ENCODE measurements around the gene PILRB. TPM values are rescaled to one million over a fixed set of nuclear protein-coding genes. Genes with fewer than 3 reads are reported as not detected.

PILRB gene
- polyA plus RNA-seq, 1 donor: 74.1 TPM

DNA sequence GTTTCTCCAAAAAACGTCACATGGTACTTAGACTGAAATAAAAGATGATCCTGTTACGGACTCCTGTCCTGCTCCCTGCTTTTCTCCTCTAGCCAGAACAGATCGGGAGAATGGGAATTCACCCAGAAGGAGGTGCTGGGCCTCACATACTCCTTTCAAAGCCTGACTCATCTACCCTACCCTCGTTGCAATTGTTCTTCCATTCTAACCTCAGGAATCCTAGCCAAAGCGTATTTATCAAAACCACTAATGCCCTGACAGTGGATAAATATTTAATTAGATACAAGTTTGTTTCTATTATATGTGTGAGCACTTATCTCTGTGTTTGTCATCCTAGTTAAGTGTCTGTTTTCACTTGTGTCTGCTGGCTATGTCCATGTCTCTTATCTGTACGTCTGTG lies 48.9 kb downstream of the PILRB start:
- DNase-seq: no peak

DNA sequence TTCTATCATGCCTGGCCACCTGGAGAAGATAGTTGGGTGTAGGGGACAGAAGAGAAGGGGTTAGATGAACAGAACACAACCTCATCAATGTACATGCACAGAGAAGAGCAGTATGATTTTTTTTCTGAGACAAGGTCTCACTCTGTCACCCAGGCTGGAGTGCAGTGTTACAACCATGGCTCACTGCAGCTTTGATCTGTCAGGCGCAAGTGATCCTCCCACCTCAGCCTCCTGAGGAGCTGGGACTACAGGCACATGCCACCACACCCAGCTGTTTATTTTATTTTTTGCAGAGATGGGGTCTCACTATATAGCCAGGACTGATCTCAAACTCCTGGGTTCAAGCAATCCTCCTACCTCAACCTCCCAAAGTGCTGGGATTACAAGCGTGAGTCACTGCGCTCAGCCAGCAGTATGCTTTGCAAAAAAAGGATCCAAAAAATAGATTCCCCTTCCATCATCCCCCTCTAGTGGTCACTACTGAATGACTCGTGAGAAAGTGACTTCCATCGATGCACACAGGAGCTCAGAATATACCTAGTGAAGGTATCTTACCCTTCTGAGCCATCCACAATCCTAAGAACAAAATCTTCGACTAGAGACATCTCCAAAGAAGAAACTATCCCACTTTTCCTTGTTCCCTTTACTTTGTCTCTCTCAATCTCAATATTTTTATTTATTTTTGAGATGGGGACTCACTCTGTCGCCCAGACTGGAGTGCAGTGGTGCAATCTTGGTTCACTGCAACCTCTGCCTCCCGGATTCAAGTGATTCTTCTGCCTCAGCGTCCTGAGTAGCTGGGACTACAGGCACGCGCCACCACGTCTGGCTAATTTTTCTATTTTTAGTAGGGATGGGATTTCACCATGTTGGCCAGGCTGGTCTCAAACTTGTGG lies 49.6 kb downstream of the PILRB start:
- DNase-seq: peak; percentile 63

DNA sequence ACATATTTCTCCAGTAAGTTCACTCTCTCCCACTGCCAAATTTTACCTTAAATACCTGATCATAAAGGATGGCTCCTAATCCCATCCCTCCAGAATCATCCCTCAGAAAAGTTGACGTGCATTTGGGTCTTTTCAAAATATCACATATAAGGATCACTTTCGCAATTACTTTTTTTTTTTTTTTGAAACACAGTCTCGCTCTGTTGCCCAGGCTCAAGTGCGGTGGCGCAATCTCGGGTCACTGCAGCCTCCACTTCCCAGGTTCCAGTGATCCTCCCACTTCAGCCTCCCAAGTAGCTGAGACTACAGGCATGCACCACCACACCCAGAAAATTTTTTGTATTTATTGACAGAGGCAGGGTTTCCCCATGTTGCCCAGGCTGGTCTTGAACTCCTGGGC lies 53.2 kb downstream of the PILRB start:
- no peak for DNase-seq

DNA sequence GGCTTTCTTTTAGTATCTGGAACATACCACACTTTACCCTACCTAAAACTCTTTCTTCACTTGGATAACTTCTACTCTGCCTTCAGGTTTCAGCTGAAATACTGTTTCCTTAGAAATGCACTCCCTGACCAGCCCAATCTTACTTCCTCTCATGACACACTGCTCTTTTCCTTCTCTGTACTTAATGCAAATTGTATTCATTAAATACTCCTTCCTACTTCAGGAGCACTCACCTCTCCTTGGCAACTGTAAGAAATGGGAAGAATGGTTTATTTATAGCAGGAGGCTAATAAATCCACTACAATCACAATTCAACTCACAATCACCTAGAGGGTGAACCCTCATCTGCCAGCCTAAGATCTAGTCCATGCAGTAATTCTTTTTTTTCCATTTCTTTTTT lies 55.4 kb downstream of the PILRB start:
- DNase-seq: no peak

DNA sequence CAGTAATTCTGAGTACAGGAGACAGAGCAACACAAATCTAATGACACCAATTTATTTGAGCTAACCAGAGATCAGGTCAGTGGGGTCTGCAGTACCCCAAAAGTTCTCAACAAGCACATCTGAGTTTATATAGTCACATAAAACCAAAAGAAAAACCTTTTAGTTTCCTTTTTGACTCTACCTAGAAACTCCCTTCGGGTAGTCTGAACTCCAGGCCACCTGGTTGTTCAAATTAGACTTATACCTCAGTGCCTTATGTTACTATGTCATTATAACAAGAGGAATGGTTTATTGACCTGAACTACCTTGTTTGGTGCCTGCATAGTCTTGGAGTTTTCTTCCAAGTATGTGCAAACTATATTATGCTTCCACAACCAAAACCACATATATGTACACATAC lies 56.0 kb downstream of the PILRB start:
- DNase-seq: no peak

DNA sequence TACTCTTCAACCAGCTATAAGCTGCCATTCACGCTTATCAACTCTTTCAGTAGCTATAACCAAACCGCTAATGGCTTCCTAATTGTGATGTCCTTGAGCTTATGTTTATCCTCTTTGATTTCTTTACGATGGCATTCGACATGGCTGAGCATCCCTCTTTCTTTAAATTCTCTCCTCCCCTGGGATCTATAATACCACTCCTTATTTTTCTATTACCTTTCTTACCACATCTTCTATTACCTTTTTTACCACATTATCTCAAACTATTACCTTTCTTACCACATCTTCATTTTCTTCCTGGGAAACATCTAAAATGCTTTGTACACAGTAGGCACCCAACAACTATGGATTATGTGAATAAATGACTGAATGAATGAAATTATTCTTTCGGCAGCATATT lies 57.5 kb downstream of the PILRB start:
- no peak for DNase-seq

Other genes with a start within 250 kb of the PILRB start
- gene TAF6, start 238.8 kb upstream of the PILRB start, polyA plus RNA-seq (ENCODE audit: insufficient read length): 67.9 TPM
- gene CNPY4, start 238.5 kb upstream of the PILRB start, polyA plus RNA-seq (ENCODE audit: insufficient read length): 46.7 TPM
- gene MBLAC1, start 231.2 kb upstream of the PILRB start, polyA plus RNA-seq (ENCODE audit: insufficient read length): 1.3 TPM
- 91.2 TPM for gene LAMTOR4, start 209.2 kb upstream of the PILRB start, polyA plus RNA-seq (ENCODE audit: insufficient read length)
- gene TRAPPC14, start 199.4 kb upstream of the PILRB start, polyA plus RNA-seq (ENCODE audit: insufficient read length): 22.3 TPM
- 6.2 TPM for gene GAL3ST4, start 189.5 kb upstream of the PILRB start, polyA plus RNA-seq (ENCODE audit: insufficient read length)
- 11.5 TPM for gene GPC2, start 180.7 kb upstream of the PILRB start, polyA plus RNA-seq (ENCODE audit: insufficient read length)
- 30.7 TPM for gene STAG3, start 180.2 kb upstream of the PILRB start, polyA plus RNA-seq (ENCODE audit: insufficient read length)
- 9.7 TPM for gene PVRIG, start 138.2 kb upstream of the PILRB start, polyA plus RNA-seq (ENCODE audit: insufficient read length)
- gene SPDYE3, start 50.4 kb upstream of the PILRB start, polyA plus RNA-seq (ENCODE audit: insufficient read length): 9.6 TPM
- gene PILRA, start 15.4 kb downstream of the PILRB start, polyA plus RNA-seq (ENCODE audit: insufficient read length): 12.6 TPM
- 7.5 TPM for gene ZCWPW1, start 70.6 kb downstream of the PILRB start, polyA plus RNA-seq (ENCODE audit: insufficient read length)
- gene MEPCE, start 71.7 kb downstream of the PILRB start, polyA plus RNA-seq (ENCODE audit: insufficient read length): 49.2 TPM
- 12.2 TPM for gene PPP1R35, start 78.4 kb downstream of the PILRB start, polyA plus RNA-seq (ENCODE audit: insufficient read length)
- 1.2 TPM for gene SPACDR, start 106.1 kb downstream of the PILRB start, polyA plus RNA-seq (ENCODE audit: insufficient read length)
- gene TSC22D4, start 121.1 kb downstream of the PILRB start, polyA plus RNA-seq (ENCODE audit: insufficient read length): 37.4 TPM
- 1.6 TPM for gene NYAP1, start 125.8 kb downstream of the PILRB start, polyA plus RNA-seq (ENCODE audit: insufficient read length)
- 10.0 TPM for gene AGFG2, start 181.1 kb downstream of the PILRB start, polyA plus RNA-seq (ENCODE audit: insufficient read length)
- gene SAP25, start 215.8 kb downstream of the PILRB start, polyA plus RNA-seq (ENCODE audit: insufficient read length): 4.2 TPM
- 37.7 TPM for gene LRCH4, start 228.0 kb downstream of the PILRB start, polyA plus RNA-seq (ENCODE audit: insufficient read length)
- 2.6 TPM for gene FBXO24, start 228.2 kb downstream of the PILRB start, polyA plus RNA-seq (ENCODE audit: insufficient read length)
- 94.3 TPM for gene PCOLCE, start 244.2 kb downstream of the PILRB start, polyA plus RNA-seq (ENCODE audit: insufficient read length)

Measured in left kidney (tissue), 2 donors.